ENCODE data around the gene INKA1. TPM values are rescaled to one million over a fixed set of nuclear protein-coding genes. Genes with fewer than 3 reads are reported as not detected.
"Not testable (repeated sequence)": the region's sequence is repeated elsewhere in the genome, so short reads cannot be mapped to it uniquely, and the experiment has no call there.

Gene INKA1
- total RNA-seq, 1 donor from 2014 or later: 2.3 TPM

- Mint-ChIP-seq H3K4me1 (ENCODE audit: low read depth) (peaks cover 22% of the 10 kb centered on the region), H3K27me3 (ENCODE audit: low read depth) (peaks cover 15% of the 10 kb centered on the region), H3K9me3 (no peaks in the 10 kb centered on the region), H3K27ac (no peak overlapping the region), H3K36me3 (ENCODE audit: low read depth) (peaks cover 15% of the 10 kb centered on the region), H3K4me3 (ENCODE audit: low read depth) (no peak overlapping the region)
- intact Hi-C loops (cut with micrococcal nuclease): no loop called here
- no peak for DNase-seq (ENCODE audit: low spot score)
Measured at GRCh38 chr3:49805897-49806701, 3.0 kb downstream of the INKA1 start.

- intact Hi-C loops (cut with micrococcal nuclease): no loop called here
- H3K4me1 Mint-ChIP-seq (ENCODE audit: low read depth): peaks cover 27% of the 10 kb centered on the region
- DNase-seq (ENCODE audit: low spot score): no peak
- H3K9me3 Mint-ChIP-seq: no peaks in the 10 kb centered on the region
- peaks cover 8% of the 10 kb centered on the region for H3K27me3 Mint-ChIP-seq (ENCODE audit: low read depth)
- peaks cover 23% of the 10 kb centered on the region for H3K36me3 Mint-ChIP-seq (ENCODE audit: low read depth)
- no peak overlapping the region for H3K27ac Mint-ChIP-seq
- no peak overlapping the region for H3K4me3 Mint-ChIP-seq (ENCODE audit: low read depth)
Measured at GRCh38 chr3:49806850-49807249, 3.8 kb downstream of the INKA1 start.

DNA sequence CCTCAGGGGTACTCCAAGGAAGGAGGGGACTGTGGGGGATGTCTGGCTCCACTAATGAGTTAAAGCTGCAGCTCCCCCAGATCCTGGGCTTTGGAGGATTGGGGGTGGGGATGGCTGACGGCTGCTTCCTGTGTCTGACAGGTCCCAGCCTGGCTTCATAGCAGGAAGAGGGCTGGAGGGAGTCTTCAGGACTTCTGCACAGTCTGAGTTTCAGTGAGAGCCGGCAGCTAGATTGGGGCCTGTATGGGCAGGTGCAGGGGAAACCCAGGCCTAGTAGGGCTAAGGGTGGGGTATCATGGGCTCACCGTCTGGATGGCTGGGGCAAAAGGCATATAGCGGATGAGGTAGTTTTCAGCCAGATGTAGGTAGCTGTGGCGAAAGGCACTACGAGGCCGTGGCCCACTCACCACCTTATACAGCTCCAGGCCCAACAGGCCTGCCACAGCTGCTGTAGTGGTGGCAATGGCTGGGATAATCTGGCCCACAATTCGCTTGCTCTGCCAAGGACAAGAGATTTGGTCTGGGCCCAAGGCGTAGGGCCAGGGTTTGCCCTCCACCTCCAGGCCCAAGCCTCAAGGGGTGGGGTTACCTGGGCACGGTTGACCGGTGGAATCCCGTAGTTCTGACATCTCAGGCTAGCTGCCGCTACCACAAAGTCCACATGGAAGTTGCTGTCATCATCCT is 4.5 kb downstream of the INKA1 start:
- DNase-seq (ENCODE audit: low spot score): no peak
- Mint-ChIP-seq H3K27me3 (ENCODE audit: low read depth) (peaks cover 2% of the 10 kb centered on the region), H3K9me3 (no peaks in the 10 kb centered on the region), H3K27ac (no peak overlapping the region), H3K36me3 (ENCODE audit: low read depth) (peaks cover 26% of the 10 kb centered on the region), H3K4me3 (ENCODE audit: low read depth) (no peak overlapping the region), H3K4me1 (ENCODE audit: low read depth) (peaks cover 25% of the 10 kb centered on the region)
- intact Hi-C loops (cut with micrococcal nuclease): no loop called here

DNA sequence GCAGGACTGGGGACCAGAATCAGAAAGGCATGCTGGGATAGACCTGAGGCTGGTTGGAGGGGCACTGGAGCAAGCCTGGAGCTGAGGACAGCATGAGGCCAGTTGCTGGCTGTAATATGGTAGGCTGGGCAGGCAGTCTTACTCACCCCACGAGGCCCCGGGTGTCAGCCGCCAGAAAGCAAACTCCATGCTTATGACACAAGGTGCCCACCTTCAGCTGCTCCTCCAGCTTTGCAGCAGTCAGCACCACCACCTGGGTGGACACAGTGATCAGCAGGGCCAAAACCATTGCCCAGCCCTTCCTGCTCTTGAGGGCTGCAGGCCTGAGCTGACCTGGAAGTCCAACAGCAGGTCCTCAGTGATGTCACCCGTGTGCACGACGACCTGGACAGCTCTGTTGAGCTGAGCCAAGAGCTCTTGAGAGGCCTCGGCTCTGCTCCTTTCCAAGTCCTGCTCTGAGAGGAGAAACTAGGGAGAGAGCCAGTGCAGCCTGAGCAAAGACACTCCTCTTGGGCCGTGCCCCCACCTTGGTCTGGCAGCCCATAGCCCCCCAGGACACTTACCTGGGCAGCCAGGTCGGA is 9.9 kb downstream of the INKA1 start:
- intact Hi-C loops (cut with micrococcal nuclease): loop anchor here (2.0 kb wide), 1 partner anchor 44 kb away; the partner anchor contains the start of gene TRAIP
- peaks cover 18% of the 10 kb centered on the region for H3K36me3 Mint-ChIP-seq (ENCODE audit: low read depth)
- H3K27ac Mint-ChIP-seq: peak overlapping the region; percentile 91
- no peaks in the 10 kb centered on the region for H3K27me3 Mint-ChIP-seq (ENCODE audit: low read depth)
- H3K4me1 Mint-ChIP-seq (ENCODE audit: low read depth): peaks cover 23% of the 10 kb centered on the region
- H3K4me3 Mint-ChIP-seq (ENCODE audit: low read depth): peak overlapping the region; percentile 92
- no peaks in the 10 kb centered on the region for H3K9me3 Mint-ChIP-seq
- no peak for DNase-seq (ENCODE audit: low spot score)

DNA sequence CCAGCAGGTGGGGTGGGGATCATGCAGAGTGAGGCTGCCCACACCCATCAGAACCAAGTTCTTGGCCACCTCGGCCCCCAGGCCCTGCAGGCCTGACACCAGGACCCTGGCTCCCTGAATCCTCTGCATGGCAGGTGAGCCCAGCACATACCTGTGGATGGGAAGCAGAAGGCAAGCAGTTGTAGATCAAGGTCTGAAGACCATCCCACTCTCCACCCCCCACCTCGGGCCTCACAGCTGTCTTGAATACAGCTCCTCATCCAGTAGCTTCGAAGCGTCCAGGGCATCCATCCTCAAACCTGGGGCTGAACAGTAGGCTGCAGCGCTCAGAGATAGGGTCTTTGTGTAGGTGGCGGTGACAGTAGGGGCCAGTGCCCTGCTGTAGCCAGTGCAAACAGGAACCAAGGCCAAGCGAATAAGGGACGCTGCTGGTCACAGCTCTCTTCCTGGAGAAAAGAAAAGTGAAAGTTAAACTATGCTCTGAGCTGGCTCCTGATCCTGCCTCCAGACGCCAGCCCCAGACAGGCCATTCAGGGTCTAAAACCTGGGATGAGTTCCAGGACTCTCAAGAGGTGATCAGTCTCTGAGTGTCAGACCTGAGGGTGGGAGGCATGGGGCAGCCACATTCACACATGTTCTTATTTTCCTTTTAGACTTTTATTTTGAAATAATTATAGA is 10.6 kb downstream of the INKA1 start, which contains the start of gene UBA7:
UBA7 (minus strand) TSS at position 457 of the 678 bp plus-strand sequence; CDS start at position 291, 166 bp downstream.
- Mint-ChIP-seq H3K36me3 (ENCODE audit: low read depth) (peaks cover 18% of the 10 kb centered on the region), H3K9me3 (no peaks in the 10 kb centered on the region), H3K4me1 (ENCODE audit: low read depth) (peaks cover 23% of the 10 kb centered on the region), H3K4me3 (ENCODE audit: low read depth) (peak within 1 kb of the TSS; percentile 92), H3K27ac (peak within 1 kb of the TSS; percentile 91), H3K27me3 (ENCODE audit: low read depth) (no peaks in the 10 kb centered on the region)
- intact Hi-C loops (cut with micrococcal nuclease): loop anchor here (2.0 kb wide), 2 partner anchors 25 to 43 kb away; partner anchors contain the start of gene TRAIP
- DNase-seq (ENCODE audit: low spot score): peak; percentile 45

DNA sequence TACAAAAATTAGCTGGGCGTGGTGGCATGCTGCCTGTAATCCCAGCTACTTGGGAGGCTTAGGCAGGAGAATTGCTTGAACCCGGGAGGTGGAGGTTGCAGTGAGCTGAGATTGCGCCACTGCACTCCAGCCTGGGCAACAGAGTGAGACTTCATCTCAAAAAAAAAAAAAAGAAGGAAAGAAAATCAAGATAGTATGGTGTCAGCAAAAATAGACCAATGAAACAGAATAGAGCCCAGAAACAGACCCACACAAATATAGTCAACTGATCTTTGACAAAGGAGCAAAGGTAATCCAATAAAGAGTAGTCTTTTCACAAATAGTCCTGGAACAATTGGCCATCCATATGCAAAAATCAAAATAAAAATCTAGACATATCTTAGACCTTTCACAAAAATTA is 20.1 kb downstream of the INKA1 start:
- H3K4me3 Mint-ChIP-seq (ENCODE audit: low read depth); H3K4me1 Mint-ChIP-seq (ENCODE audit: low read depth); H3K27ac Mint-ChIP-seq; intact Hi-C loops (cut with micrococcal nuclease); H3K36me3 Mint-ChIP-seq (ENCODE audit: low read depth); DNase-seq (ENCODE audit: low spot score); H3K9me3 Mint-ChIP-seq; H3K27me3 Mint-ChIP-seq (ENCODE audit: low read depth): not testable (repeated sequence)

- H3K36me3 Mint-ChIP-seq (ENCODE audit: low read depth): peaks cover 15% of the 10 kb centered on the region
- DNase-seq (ENCODE audit: low spot score): no peak
- H3K27me3 Mint-ChIP-seq (ENCODE audit: low read depth): no peaks in the 10 kb centered on the region
- no peaks in the 10 kb centered on the region for H3K9me3 Mint-ChIP-seq
- no peaks in the 10 kb centered on the region for H3K4me1 Mint-ChIP-seq (ENCODE audit: low read depth)
- H3K4me3 Mint-ChIP-seq (ENCODE audit: low read depth): no peak overlapping the region
- no peak overlapping the region for H3K27ac Mint-ChIP-seq
- intact Hi-C loops (cut with micrococcal nuclease): no loop called here
Measured at GRCh38 chr3:49826016-49826415, 23.0 kb downstream of the INKA1 start.

DNA sequence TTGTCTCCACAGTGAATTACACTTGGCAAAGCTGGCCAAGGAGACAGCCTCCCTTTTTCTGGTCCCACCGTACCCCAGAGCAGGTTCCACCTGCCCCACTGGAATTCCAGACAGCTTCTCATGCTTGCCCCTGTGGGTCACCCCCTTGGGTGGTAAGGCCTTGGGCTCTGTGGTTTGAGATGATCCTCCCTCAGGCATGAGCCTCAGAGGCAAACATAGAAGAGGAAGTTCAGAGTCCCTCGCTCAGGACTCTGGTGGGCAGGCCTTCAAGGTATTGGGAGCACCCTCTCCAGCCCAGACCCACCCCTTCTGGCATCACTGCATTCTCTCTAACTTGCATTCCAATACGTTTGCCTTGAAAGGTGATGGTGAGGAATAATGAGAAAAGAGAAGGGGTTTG is 28.3 kb downstream of the INKA1 start:
- Mint-ChIP-seq H3K9me3 (no peaks in the 10 kb centered on the region), H3K27ac (no peak overlapping the region), H3K4me1 (ENCODE audit: low read depth) (no peaks in the 10 kb centered on the region), H3K27me3 (ENCODE audit: low read depth) (no peaks in the 10 kb centered on the region), H3K4me3 (ENCODE audit: low read depth) (no peak overlapping the region), H3K36me3 (ENCODE audit: low read depth) (peaks cover 36% of the 10 kb centered on the region)
- no peak for DNase-seq (ENCODE audit: low spot score)
- intact Hi-C loops (cut with micrococcal nuclease): no loop called here

DNA sequence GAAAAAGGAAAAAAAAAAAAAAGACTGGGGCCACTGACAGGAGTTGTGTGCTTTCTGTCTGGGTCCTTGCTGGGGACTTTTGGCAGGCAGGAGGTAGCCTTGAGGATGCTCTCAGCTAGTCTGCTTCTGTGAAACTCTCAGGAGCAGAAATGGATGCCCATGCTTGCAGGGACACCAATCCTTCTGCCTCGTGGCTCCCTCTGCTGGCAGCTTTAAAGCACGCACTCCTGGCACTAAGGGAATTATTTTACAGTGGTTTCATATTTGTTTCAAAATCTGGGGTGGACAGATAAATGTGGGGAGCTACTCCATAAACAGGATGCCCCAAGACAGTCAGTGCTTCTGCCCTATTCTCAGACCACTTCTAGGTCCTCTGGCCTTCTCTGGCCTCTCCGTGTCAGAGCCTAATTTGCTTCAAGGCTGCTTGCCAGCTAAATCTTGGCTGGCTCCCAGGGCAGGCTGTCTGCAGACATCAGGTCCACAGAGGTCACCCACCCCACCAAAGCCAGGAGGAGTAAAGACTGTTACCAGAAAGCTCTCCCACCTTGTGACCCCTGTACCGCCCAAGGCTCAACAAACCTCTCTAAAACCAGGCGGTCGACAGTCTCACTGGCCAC is 36.2 kb downstream of the INKA1 start:
- DNase-seq (ENCODE audit: low spot score): peak; percentile 66
- H3K4me3 Mint-ChIP-seq (ENCODE audit: low read depth): no peak overlapping the region
- H3K9me3 Mint-ChIP-seq: no peaks in the 10 kb centered on the region
- peaks cover 1% of the 10 kb centered on the region for H3K4me1 Mint-ChIP-seq (ENCODE audit: low read depth)
- peaks cover 15% of the 10 kb centered on the region for H3K36me3 Mint-ChIP-seq (ENCODE audit: low read depth)
- intact Hi-C loops (cut with micrococcal nuclease): loop anchor here (1.0 to 2.0 kb wide), 4 partner anchors 24 to 300 kb away; no protein-coding TSS in a partner anchor
- no peaks in the 10 kb centered on the region for H3K27me3 Mint-ChIP-seq (ENCODE audit: low read depth)
- no peak overlapping the region for H3K27ac Mint-ChIP-seq

DNA sequence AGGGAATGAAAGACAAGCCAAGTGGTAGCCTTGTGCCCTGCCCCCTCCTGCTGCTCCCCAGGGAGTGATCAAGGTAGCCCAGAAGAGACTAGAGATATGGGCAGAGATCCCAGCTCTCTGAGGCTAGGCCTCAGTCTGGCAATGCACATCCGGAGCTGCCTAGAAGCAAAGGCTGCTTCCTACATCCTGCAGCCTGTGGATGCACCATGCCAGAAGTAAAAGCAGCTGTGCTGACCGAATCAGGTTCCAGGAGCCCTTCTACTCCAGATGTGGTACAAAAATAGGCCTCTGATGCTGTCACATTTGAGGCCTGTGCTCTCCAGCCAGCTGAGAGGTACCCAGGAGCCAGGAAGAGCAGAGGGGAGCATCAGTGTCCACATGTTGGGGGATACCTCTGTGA is 37.3 kb downstream of the INKA1 start:
- Mint-ChIP-seq H3K9me3 (no peaks in the 10 kb centered on the region), H3K36me3 (ENCODE audit: low read depth) (peaks cover 8% of the 10 kb centered on the region), H3K27me3 (ENCODE audit: low read depth) (no peaks in the 10 kb centered on the region), H3K4me1 (ENCODE audit: low read depth) (peaks cover 1% of the 10 kb centered on the region), H3K27ac (no peak overlapping the region), H3K4me3 (ENCODE audit: low read depth) (no peak overlapping the region)
- DNase-seq (ENCODE audit: low spot score): no peak
- intact Hi-C loops (cut with micrococcal nuclease): no loop called here

GRCh38 chr3:49841126-49841696 is 38.1 kb downstream of the INKA1 start:
- no peak for DNase-seq (ENCODE audit: low spot score)
- no peaks in the 10 kb centered on the region for H3K9me3 Mint-ChIP-seq
- no peak overlapping the region for H3K27ac Mint-ChIP-seq
- no peaks in the 10 kb centered on the region for H3K27me3 Mint-ChIP-seq (ENCODE audit: low read depth)
- H3K4me1 Mint-ChIP-seq (ENCODE audit: low read depth): peaks cover 1% of the 10 kb centered on the region
- H3K4me3 Mint-ChIP-seq (ENCODE audit: low read depth): no peak overlapping the region
- intact Hi-C loops (cut with micrococcal nuclease): no loop called here
- peaks cover 11% of the 10 kb centered on the region for H3K36me3 Mint-ChIP-seq (ENCODE audit: low read depth)

- Mint-ChIP-seq H3K36me3 (ENCODE audit: low read depth) (peaks cover 14% of the 10 kb centered on the region), H3K9me3 (no peaks in the 10 kb centered on the region), H3K27ac (no peak overlapping the region), H3K4me1 (ENCODE audit: low read depth) (peaks cover 1% of the 10 kb centered on the region), H3K27me3 (ENCODE audit: low read depth) (no peaks in the 10 kb centered on the region), H3K4me3 (ENCODE audit: low read depth) (no peak overlapping the region)
- DNase-seq (ENCODE audit: low spot score): no peak
- intact Hi-C loops (cut with micrococcal nuclease): no loop called here
Measured at GRCh38 chr3:49841806-49842205, 38.7 kb downstream of the INKA1 start.

All from activated T-helper 2 cell treated with anti-CD3 and anti-CD28 coated beads, Interferon-gamma antibody, Interleukin-2, Interleukin-4, amounts not matched to agents 10 μg/mL and 5 μg/mL and 100 μg/mL, durations not matched to agents 14 hours and 24 hours and 36 hours (primary cell).